Tibial nerve (tissue), 4 donors: ENCODE measurements around the gene HLA-DQB1. TPM values are rescaled to one million over a fixed set of nuclear protein-coding genes. Genes with fewer than 3 reads are reported as not detected.
A peak's percentile ranks its signal among the peaks of the same experiment; 100 is the strongest.

Source experiments
- DNase-seq, 2 donors: peaks; one replicate each; pipeline ENCODE4 v3.0.0-alpha.2; 2019; ENCODE audit warnings: low spot score in 2 of 2
- H3K27ac ChIP-seq, 4 donors: fragments of 200-600 bp; sonication (generic) in 3 of 4; one replicate each; pipeline ENCODE4 v1.5.1; 2017 to 2019; ENCODE audit warnings: mild to moderate bottlenecking in 1 of 4
- H3K27me3 ChIP-seq, 2 donors: fragments of 200-600 bp; sonication (generic) in 1 of 2; one replicate each; pipeline versions ENCODE4 v1.5.1 to v1.6.0; 2017 to 2019
- H3K36me3 ChIP-seq, 3 donors: fragments of 200-600 bp; sonication (generic); one replicate each; pipeline ENCODE4 v1.5.1; 2018 to 2019
- H3K4me1 ChIP-seq, 4 donors: fragments of 200-600 bp; sonication (generic) in 3 of 4; one replicate each; pipeline ENCODE4 v1.5.1; 2017 to 2019
- H3K4me3 ChIP-seq, 4 donors: fragments of 200-600 bp; sonication (generic) in 3 of 4; one replicate each; pipeline ENCODE4 v1.5.1; 2017 to 2019; ENCODE audit warnings: mild to moderate bottlenecking in 1 of 4, moderate library complexity in 1 of 4
- H3K9me3 ChIP-seq, 4 donors: fragments of 200-600 bp; sonication (generic) in 3 of 4; one replicate each; pipeline ENCODE4 v1.5.1; 2017 to 2019
- EP300 ChIP-seq, 2 donors: sonication (generic); formaldehyde crosslinking; IDR thresholded peaks; one replicate each; pipeline ENCODE4 v1.6.1; 2017; ENCODE audit warnings: antibody characterized with exemption in 2 of 2, mild to moderate bottlenecking in 1 of 2
- POLR2A ChIP-seq, 2 donors: fragments of 450-650 bp; IDR thresholded peaks; one replicate each; pipeline ENCODE4 v1.6.1; 2017; ENCODE audit warnings: antibody characterized with exemption in 2 of 2, mild to moderate bottlenecking in 2 of 2, moderate library complexity in 2 of 2
- WGBS, 2 donors: methylation state at CpG; one replicate each; pipeline ENCODE4 v1.1.5; 2018; 5-methylcytosine and 5-hydroxymethylcytosine counted together
- total RNA-seq, 4 donors: library from RNA; depleted of rRNA; stranded (reverse); fragments of >200 nt; gene quantifications; one replicate each; pipeline ENCODE4 v1.1.0, GENCODE V29; 2016
- TF ChIP-seq, protein P1 (sequence below), 5 experiments: fragments of 200-600 bp in 3 of 5; fragments of 450-650 bp in 2 of 5; sonication (generic) in 3 of 5; IDR thresholded peaks; one replicate each; pipeline ENCODE4 v1.5.1; 2016 to 2019; ENCODE audit warnings: antibody characterized with exemption in 5 of 5, mild to moderate bottlenecking in 3 of 5, moderate library complexity in 2 of 5

The HLA-DQB1 gene
- total RNA-seq, 4 donors from 2014 or later: 0.90 to 12.0 (median 3.0) TPM

DNA sequence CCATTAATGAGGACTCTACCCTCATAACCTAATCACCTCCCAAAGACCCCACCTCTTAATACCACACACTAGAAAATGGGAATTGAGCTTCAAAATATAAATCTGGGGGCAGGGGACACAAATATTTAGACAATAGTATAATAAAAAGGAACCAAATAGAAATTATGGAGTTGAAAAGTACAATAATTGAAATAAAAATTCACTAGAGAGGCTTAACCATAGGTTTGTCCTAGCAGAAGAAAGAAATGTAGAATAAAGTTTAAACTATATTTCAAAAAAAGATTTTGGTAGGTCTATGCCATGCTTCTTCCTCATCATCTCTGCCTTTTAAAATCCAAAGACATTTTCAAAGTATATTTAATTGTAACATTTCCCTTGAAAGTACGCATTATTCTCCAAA lies 48.7 kb downstream of the HLA-DQB1 start:
- Histone ChIP-seq H3K9me3 (no peaks in the 10 kb centered on the region), H3K4me1 (no peaks in the 10 kb centered on the region), H3K36me3 (no peaks in the 10 kb centered on the region), H3K27ac (no peak overlapping the region), H3K27me3 (no peaks in the 10 kb centered on the region), H3K4me3 (no peak overlapping the region)
- TF ChIP-seq, protein P1, sequence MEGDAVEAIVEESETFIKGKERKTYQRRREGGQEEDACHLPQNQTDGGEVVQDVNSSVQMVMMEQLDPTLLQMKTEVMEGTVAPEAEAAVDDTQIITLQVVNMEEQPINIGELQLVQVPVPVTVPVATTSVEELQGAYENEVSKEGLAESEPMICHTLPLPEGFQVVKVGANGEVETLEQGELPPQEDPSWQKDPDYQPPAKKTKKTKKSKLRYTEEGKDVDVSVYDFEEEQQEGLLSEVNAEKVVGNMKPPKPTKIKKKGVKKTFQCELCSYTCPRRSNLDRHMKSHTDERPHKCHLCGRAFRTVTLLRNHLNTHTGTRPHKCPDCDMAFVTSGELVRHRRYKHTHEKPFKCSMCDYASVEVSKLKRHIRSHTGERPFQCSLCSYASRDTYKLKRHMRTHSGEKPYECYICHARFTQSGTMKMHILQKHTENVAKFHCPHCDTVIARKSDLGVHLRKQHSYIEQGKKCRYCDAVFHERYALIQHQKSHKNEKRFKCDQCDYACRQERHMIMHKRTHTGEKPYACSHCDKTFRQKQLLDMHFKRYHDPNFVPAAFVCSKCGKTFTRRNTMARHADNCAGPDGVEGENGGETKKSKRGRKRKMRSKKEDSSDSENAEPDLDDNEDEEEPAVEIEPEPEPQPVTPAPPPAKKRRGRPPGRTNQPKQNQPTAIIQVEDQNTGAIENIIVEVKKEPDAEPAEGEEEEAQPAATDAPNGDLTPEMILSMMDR (IDR thresholded peaks at IDR 0.05): no peak
- no peak for TF ChIP-seq POLR2A (IDR thresholded peaks at IDR 0.05)
- no peak for DNase-seq
- 92 to 98% methylated on average over 1 of the region's 1 CpG for WGBS, 2 donors

DNA sequence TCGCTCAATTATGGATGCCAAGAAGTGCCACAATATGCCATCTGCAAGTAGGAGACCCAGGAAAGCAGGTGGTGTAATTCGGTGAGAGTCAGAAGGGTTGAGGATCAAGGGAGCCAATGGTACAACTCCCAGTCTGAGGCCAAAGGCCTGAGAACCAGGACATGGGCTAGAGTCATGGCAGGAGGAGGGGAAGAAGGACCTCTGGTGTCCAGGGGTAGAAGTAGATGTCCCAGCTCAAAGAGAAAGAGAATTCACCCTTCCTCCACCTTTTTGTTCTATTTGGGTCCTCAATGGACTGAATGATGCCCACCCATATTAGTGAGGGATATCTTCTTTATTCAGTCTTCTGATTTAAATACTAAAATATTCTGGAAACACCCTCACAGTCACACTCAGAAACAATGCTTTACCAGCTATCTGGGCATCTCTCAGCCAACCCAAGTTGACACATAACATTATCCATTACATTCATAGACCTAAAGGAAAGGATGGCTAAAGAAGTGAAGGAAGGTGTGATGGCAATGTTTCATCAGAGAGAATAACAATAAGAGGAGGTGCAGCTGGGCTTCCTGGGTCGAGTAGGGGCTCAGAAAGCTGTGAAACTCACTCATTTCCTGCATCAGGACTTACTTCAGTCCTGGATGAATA lies 50.4 kb downstream of the HLA-DQB1 start:
- WGBS, 2 donors: 42 to 44% methylated on average over 3 of the region's 3 CpGs
- H3K4me1 ChIP-seq: no peaks in the 10 kb centered on the region
- H3K36me3 ChIP-seq: no peaks in the 10 kb centered on the region
- no peak overlapping the region for H3K4me3 ChIP-seq
- no peak overlapping the region for H3K27ac ChIP-seq
- no peaks in the 10 kb centered on the region for H3K27me3 ChIP-seq
- DNase-seq: no peak
- H3K9me3 ChIP-seq: no peaks in the 10 kb centered on the region
- no peak for TF ChIP-seq POLR2A (IDR thresholded peaks at IDR 0.05)
- no peak for TF ChIP-seq EP300 (IDR thresholded peaks at IDR 0.05)
- TF ChIP-seq, protein P1 (IDR thresholded peaks at IDR 0.05): no peak

DNA sequence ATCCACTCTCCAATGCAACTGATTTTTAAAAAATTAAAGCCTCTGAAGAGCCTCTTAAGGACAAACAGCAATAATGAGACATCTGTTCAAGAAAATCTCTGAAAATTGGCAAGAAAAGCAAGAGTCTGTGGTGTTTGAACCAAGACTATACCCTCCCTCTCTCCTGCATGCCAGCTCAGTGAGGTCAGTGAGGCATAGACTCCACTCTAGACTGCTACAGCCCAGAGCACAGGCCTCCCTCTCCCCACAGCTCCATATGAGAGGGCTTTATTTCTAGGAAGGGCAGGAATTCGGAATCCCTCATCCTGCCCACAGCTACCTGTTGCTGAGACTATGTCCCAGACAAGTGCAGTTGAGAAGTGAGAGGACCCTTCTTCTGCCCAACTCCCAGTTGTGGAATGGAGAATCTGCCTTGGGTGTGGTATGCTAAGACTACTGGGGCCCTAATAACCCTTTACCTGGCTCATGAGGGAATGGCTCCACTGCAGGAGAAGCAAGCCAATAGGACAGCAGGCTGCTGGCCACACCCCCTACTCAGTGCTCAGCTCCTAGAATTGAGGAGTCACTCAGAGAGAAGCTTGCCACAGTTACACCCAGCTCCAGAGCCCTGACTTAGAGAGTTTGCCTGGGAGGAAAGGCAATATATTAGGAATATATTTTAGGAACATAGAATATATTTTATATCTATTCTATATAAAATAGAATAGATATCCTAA lies 51.9 kb downstream of the HLA-DQB1 start:
- H3K36me3 ChIP-seq: no peaks in the 10 kb centered on the region
- DNase-seq: no peak
- no peak overlapping the region for H3K4me3 ChIP-seq
- H3K4me1 ChIP-seq: no peaks in the 10 kb centered on the region
- TF ChIP-seq EP300 (IDR thresholded peaks at IDR 0.05) (no peak), POLR2A (IDR thresholded peaks at IDR 0.05) (no peak)
- TF ChIP-seq, protein P1 (IDR thresholded peaks at IDR 0.05): no peak
- H3K27ac ChIP-seq: no peak overlapping the region
- 0 to 17% methylated on average over 1 of the region's 1 CpG for WGBS, 2 donors
- H3K27me3 ChIP-seq: no peaks in the 10 kb centered on the region
- H3K9me3 ChIP-seq: no peaks in the 10 kb centered on the region

DNA sequence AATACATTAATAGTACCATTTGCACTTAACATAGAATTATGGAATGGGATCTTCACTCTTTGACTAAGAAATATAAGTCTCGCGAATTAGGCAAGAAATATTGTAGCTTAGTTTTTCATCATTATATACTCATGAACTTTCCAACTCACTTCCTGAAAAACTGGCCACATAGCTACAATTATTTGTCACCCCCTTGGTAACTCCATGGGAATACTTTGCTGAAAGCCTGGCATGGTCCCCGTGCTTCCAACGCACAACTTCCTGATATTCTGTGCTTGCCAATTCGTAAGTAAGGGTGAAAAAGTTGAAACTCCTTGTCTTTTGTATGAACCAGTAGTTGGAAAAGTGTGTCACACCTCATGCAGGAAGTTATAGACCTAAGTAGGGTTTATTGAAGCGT lies 53.0 kb downstream of the HLA-DQB1 start:
- Histone ChIP-seq H3K4me1 (no peaks in the 10 kb centered on the region), H3K36me3 (no peaks in the 10 kb centered on the region), H3K9me3 (no peaks in the 10 kb centered on the region), H3K4me3 (no peak overlapping the region), H3K27ac (no peak overlapping the region), H3K27me3 (no peaks in the 10 kb centered on the region)
- WGBS, 2 donors: 8 to 27% methylated on average over 6 of the region's 6 CpGs
- no peak for TF ChIP-seq POLR2A (IDR thresholded peaks at IDR 0.05)
- TF ChIP-seq EP300 (IDR thresholded peaks at IDR 0.05): no peak
- TF ChIP-seq, protein P1 (IDR thresholded peaks at IDR 0.05): no peak
- no peak for DNase-seq

DNA sequence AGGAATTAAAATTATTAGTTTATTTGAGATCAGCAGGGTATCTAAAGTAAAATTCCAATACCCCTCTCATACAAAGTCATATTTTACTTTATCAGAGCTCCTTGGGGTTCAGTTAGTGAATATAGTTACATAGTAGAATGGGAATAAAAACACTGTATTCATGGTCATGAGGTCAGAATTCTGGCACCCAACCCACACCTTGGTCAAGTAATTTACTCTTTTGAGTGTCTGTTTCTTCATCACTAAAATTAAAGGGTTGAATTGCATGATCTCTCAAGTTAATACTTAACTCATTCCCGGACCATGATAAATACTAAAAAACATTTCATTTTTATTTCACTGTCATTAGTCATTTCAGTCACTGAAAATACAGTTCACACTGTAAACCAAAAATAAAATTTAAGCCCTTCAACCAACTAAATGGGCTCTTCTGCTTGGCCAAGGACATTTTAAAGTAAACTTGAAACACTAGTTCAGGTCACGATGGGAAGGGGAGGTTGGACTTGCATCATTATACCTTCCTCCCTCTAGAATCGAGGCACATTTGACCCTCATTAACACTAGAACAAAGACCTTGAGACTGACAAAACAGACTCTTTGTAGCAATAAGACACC lies 55.7 kb downstream of the HLA-DQB1 start:
- Histone ChIP-seq H3K27ac (peak overlapping the region in 1 of 4 donors; percentile 58), H3K27me3 (no peaks in the 10 kb centered on the region), H3K4me3 (no peak overlapping the region), H3K4me1 (no peaks in the 10 kb centered on the region), H3K36me3 (no peaks in the 10 kb centered on the region), H3K9me3 (no peaks in the 10 kb centered on the region)
- WGBS, 2 donors: 15 to 18% methylated on average over 3 of the region's 3 CpGs
- no peak for DNase-seq
- TF ChIP-seq, protein P1 (IDR thresholded peaks at IDR 0.05): no peak
- TF ChIP-seq POLR2A (IDR thresholded peaks at IDR 0.05) (no peak), EP300 (IDR thresholded peaks at IDR 0.05) (no peak)
